Right lobe of liver (tissue), 4 donors: ENCODE results near the gene P2RX3.

Experiments used
- POLR2A ChIP-seq: fragments of 450-650 bp; IDR thresholded peaks from one replicate; pipeline ENCODE4 v1.6.1; 2017; ENCODE audit warnings: antibody characterized with exemption, mild to moderate bottlenecking
- TF ChIP-seq, protein P1 (sequence below), 4 donors: fragments of 200-600 bp in 3 of 4; fragments of 450-650 bp in 1 of 4; IDR thresholded peaks; one replicate each; pipeline versions ENCODE4 v1.5.1 to v1.8.0; 2016 to 2022; ENCODE audit warnings: antibody characterized with exemption in 4 of 4, mild to moderate bottlenecking in 2 of 4
- donor health status: DM: no; HTN: no; CAD: no.
- donor health status: DM: no; HTN: no; CAD: no.
- donor health status: DM: no; HTN: yes; CAD: no.

DNA sequence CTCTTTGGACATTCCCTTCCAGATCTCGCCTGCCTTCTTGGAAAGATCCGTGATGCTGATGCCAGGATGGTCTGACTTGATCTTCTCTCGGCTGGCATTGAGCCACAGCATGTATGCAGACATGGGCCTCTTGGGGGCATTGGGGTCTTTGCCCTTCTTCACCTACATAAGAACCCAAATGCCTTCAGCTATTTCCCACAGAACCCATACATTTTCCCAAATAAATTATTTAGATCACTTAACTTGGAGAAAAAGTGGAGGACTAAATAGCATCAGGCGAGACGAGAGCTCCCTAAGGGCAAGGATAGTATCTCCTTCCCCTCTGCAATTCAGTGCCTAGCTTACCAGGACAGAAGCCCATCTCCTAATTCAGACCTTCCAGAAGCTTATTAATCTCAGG is 10.4 kb upstream of the P2RX3 start:
- TF ChIP-seq, protein P1, sequence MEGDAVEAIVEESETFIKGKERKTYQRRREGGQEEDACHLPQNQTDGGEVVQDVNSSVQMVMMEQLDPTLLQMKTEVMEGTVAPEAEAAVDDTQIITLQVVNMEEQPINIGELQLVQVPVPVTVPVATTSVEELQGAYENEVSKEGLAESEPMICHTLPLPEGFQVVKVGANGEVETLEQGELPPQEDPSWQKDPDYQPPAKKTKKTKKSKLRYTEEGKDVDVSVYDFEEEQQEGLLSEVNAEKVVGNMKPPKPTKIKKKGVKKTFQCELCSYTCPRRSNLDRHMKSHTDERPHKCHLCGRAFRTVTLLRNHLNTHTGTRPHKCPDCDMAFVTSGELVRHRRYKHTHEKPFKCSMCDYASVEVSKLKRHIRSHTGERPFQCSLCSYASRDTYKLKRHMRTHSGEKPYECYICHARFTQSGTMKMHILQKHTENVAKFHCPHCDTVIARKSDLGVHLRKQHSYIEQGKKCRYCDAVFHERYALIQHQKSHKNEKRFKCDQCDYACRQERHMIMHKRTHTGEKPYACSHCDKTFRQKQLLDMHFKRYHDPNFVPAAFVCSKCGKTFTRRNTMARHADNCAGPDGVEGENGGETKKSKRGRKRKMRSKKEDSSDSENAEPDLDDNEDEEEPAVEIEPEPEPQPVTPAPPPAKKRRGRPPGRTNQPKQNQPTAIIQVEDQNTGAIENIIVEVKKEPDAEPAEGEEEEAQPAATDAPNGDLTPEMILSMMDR (IDR thresholded peaks at IDR 0.05): no peak
- TF ChIP-seq POLR2A: no peak
